ENCODE results near the gene CDKL2. TPM values are rescaled to one million over a fixed set of nuclear protein-coding genes. Genes with fewer than 3 reads are reported as not detected.
"Not testable (repeated sequence)": the region's sequence is repeated elsewhere in the genome, so short reads cannot be mapped to it uniquely, and the experiment has no call there.

CDKL2 gene
- total RNA-seq, 1 donor from 2014 or later = 0.16 TPM

GRCh38 chr4:75537308-75537707 is 93.0 kb downstream of the CDKL2 start:
- intact Hi-C loops (cut with micrococcal nuclease); H3K4me3 Mint-ChIP-seq; H3K27ac Mint-ChIP-seq; DNase-seq (ENCODE audit: low spot score); H3K27me3 Mint-ChIP-seq (ENCODE audit: insufficient read depth); H3K4me1 Mint-ChIP-seq (ENCODE audit: low read depth): not testable (repeated sequence)
- Mint-ChIP-seq H3K36me3 (ENCODE audit: low read depth) (peaks cover 10% of the 10 kb centered on the region), H3K9me3 (peaks cover 12% of the 10 kb centered on the region)

- Mint-ChIP-seq H3K36me3 (ENCODE audit: low read depth) (peaks cover 32% of the 10 kb centered on the region), H3K9me3 (peaks cover 16% of the 10 kb centered on the region)
- H3K4me3 Mint-ChIP-seq; H3K27me3 Mint-ChIP-seq (ENCODE audit: insufficient read depth); H3K4me1 Mint-ChIP-seq (ENCODE audit: low read depth); H3K27ac Mint-ChIP-seq; intact Hi-C loops (cut with micrococcal nuclease); DNase-seq (ENCODE audit: low spot score): not testable (repeated sequence)
Observed at GRCh38 chr4:75533926-75534325, 96.4 kb downstream of the CDKL2 start.

GRCh38 chr4:75533339-75533887 is 96.9 kb downstream of the CDKL2 start:
- H3K27me3 Mint-ChIP-seq (ENCODE audit: insufficient read depth); H3K27ac Mint-ChIP-seq; DNase-seq (ENCODE audit: low spot score); H3K4me1 Mint-ChIP-seq (ENCODE audit: low read depth); H3K4me3 Mint-ChIP-seq; intact Hi-C loops (cut with micrococcal nuclease): not testable (repeated sequence)
- Mint-ChIP-seq H3K9me3 (peaks cover 16% of the 10 kb centered on the region), H3K36me3 (ENCODE audit: low read depth) (peaks cover 32% of the 10 kb centered on the region)

- peaks cover 16% of the 10 kb centered on the region for H3K9me3 Mint-ChIP-seq
- intact Hi-C loops (cut with micrococcal nuclease); DNase-seq (ENCODE audit: low spot score); H3K27me3 Mint-ChIP-seq (ENCODE audit: insufficient read depth); H3K4me3 Mint-ChIP-seq; H3K27ac Mint-ChIP-seq; H3K4me1 Mint-ChIP-seq (ENCODE audit: low read depth): not testable (repeated sequence)
- H3K36me3 Mint-ChIP-seq (ENCODE audit: low read depth) = peaks cover 35% of the 10 kb centered on the region
Observed at GRCh38 chr4:75531536-75532143, 98.7 kb downstream of the CDKL2 start.

- H3K4me3 Mint-ChIP-seq = no peak overlapping the region
- H3K36me3 Mint-ChIP-seq (ENCODE audit: low read depth) = peaks cover 40% of the 10 kb centered on the region
- H3K27ac Mint-ChIP-seq = no peak overlapping the region
- peaks cover under 1% of the 10 kb centered on the region for H3K4me1 Mint-ChIP-seq (ENCODE audit: low read depth)
- H3K9me3 Mint-ChIP-seq = peaks cover 16% of the 10 kb centered on the region
- intact Hi-C loops (cut with micrococcal nuclease) = no loop called here
- no peak for DNase-seq (ENCODE audit: low spot score)
- H3K27me3 Mint-ChIP-seq (ENCODE audit: insufficient read depth) = no peaks in the 10 kb centered on the region
Observed at GRCh38 chr4:75530556-75531322, 99.6 kb downstream of the CDKL2 start.

Other genes starting within 250 kb of the CDKL2 start
- 25.0 and 25.6 TPM in 2 replicates for gene RCHY1, start 116.1 kb downstream of the CDKL2 start, total RNA-seq
- 16.3 and 17.3 TPM in 2 replicates for gene THAP6, start 116.1 kb downstream of the CDKL2 start, total RNA-seq
- gene ODAPH, start 74.5 kb downstream of the CDKL2 start, total RNA-seq = 0.54 and 1.4 TPM in 2 replicates
- gene G3BP2, start 42.9 kb upstream of the CDKL2 start, total RNA-seq = 143 and 144 TPM in 2 replicates
- gene USO1, start 94.0 kb upstream of the CDKL2 start, total RNA-seq = 44.5 and 48.6 TPM in 2 replicates